GM12872 (cell line): ENCODE results near the gene TUBB4A.

Experiments
- TF ChIP-seq, protein P1 (sequence below): IDR thresholded peaks from 3 replicates; pipeline ENCODE4 v1.5.1; 2011; ENCODE audit warnings: low read depth, mild to moderate bottlenecking, low read length, moderate library complexity; ENCODE audit not compliant: insufficient read depth

The TUBB4A gene

DNA sequence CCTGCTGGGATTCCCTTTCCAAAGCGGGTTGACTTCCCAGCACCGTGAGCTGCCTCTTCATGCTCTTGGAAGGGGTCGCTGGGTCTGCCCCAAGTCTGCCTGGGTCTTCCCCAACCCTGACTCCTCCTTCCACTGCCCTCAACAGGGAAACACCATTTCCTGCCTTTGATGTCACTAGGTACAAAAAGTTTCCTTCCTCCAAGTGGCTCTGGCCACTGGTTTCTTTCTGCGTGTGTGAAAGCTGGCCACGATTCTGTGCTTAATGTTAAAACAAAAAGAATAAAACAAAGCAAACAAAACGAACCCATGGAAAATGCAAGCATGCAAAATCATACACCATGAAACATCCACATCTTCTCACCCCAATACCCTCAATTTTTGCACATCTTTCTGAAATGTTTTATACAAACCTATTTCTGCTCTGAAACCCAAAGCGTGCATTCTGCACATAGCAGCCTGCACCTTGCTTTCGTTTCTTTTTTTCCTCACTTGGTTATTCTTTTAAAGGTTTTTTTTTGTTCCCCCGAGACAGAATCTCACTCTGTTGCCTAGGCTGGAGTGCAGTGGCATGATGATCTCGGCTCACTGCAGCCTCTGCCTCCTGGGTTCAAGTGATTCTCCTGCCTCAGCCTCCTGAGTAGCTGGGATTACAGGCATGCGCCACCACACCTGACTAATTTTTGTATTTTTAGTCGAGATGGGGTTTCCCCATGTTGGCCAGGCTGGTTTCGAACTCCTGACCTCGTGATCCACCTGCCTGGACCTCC lies 16.2 kb upstream of the TUBB4A start:
- TF ChIP-seq, protein P1, sequence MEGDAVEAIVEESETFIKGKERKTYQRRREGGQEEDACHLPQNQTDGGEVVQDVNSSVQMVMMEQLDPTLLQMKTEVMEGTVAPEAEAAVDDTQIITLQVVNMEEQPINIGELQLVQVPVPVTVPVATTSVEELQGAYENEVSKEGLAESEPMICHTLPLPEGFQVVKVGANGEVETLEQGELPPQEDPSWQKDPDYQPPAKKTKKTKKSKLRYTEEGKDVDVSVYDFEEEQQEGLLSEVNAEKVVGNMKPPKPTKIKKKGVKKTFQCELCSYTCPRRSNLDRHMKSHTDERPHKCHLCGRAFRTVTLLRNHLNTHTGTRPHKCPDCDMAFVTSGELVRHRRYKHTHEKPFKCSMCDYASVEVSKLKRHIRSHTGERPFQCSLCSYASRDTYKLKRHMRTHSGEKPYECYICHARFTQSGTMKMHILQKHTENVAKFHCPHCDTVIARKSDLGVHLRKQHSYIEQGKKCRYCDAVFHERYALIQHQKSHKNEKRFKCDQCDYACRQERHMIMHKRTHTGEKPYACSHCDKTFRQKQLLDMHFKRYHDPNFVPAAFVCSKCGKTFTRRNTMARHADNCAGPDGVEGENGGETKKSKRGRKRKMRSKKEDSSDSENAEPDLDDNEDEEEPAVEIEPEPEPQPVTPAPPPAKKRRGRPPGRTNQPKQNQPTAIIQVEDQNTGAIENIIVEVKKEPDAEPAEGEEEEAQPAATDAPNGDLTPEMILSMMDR = no peak

DNA sequence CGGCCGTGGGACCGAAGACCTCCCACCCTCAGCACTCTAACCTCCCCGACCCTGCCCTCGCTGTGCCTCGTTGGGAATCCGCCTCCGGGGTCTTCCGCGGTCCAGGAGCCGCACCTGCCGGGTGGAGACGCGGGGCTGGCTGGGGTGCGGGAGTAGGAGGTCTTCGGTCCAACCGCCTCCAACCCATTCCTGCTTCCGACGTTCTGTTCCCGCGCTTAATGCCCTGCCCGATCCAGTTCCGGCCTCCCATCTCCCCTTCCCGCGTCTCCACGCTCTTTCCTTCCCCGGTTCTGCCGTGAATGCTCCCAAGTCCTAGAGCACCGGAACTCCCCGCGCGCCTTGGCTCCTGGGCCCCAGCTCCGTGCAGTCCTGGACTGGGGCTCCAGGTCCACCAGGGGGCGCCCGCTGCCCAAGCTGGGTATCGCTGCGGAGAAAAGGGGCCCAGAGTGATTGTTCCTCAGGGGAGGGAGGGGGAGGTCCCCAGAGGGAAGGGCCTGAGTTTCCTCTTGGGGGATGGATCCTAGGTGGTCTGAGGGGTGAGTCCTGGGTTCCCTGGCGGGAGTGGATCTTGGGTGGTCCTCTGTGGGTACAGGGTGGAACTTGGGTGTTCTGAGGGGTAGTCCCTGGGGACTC lies 14.7 kb upstream of the TUBB4A start:
- TF ChIP-seq, protein P1 = peak; percentile 83

DNA sequence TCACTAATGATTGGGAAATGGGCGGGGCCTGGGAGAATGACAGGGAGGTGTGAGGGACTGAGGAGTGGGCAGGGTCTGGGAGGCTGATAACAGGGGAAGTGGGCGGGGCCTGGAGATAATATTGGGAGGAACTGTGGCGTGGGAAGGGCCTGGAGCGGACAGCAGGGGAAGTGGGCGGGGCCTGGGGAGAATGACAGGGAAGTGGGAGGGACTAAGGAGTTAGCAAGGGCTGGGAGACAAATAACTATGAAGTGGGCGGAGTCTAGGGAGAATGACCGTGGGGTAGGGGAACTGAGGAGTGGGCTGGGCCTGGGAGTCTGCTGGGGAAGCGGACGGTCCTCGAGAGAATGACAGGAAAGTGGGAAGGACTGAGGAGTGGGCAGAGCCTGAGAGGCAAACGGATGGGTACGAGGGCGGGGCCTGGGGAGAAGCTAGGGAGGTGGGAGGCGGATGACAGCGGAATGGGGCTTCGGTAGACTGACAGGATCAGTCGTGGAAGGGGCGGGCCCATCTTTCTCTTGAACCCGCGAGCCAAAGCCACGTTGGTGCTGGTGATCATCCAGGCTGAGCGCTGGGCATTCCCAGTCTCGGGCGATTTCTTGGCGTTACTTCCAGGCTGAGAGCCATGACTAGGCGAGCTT lies 14.0 kb upstream of the TUBB4A start:
- TF ChIP-seq, protein P1 = no peak

DNA sequence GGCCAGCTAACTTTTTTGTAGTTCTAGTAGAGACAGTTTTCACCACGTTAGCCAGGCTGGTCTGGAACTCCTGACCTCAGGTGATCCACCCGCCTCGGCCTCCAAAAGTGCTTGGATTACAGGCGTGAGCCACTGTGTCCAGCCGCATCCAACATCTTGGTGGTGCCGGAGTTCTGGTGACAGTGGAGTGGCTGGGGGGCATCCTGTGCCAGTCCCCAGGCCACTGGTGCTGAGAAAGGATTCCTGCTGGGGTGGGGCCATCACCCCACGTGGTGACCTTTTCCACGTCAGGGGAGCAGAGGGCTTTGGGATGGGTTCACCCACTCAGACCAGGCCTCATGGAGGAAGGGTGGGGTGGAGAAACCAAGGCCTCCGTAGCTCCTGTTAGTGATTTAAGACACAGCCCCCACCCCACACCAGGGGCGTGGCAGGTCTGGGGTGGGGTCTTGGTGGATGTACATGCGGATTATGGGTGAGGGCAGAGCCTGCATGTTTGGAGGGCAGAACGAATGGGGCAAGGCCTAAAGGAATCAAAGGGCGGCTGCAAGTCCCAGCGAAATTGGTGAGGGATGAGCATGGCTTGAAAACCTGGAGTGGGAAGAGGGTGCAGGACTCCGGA lies 12.9 kb upstream of the TUBB4A start:
- TF ChIP-seq, protein P1 = no peak

DNA sequence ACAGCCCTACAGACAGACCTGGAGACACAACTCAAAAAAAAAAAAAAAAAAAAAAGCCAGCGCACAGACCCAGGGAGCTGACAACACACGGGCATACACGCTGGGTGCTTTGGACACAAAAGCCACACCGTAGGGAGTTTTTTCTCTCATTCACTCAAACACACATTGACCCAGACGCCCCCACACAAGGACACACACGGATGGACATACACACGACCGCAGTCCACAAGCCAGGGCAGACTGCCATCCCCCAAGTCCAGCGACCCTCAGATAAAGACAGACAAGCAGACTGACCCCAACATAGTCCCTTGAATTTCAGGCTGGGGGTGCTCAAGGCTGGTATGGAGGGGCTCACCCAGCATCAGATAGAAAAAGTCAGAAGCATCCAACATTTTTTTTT lies 12.0 kb upstream of the TUBB4A start:
- TF ChIP-seq, protein P1 = no peak

DNA sequence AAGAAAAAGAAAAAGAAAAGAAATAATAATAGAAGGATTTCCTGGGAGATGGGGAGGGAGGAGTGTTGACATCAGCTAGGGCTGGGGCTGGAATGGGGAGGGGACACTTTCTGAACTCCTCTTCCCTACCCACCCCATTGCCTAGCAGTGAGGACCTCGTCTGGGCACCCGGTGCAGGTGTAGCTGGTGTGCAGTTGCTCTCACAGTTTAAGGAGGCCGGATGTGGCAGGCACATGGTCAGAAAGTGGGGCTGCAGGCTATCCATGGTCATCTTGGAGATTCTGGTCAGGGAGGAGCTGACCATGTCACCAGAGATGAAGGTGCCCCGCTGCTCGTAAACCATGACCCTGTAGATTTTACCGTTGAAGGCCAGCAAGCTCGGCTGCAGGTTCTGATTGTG lies 8.5 kb upstream of the TUBB4A start:
- TF ChIP-seq, protein P1 = no peak
